Activated T-cell treated with anti-CD3 and anti-CD28 coated beads, Interleukin-2, amount 50 U/mL, for 48 hours (primary cell): Measurements from ENCODE around the gene RTL5.
A peak's percentile ranks its signal among the peaks of the same experiment; 100 is the strongest.
"Not testable (repeated sequence)": the region's sequence is repeated elsewhere in the genome, so short reads cannot be mapped to it uniquely, and the experiment has no call there.

Experiments used
- DNase-seq, 2 experiments: peaks; one replicate each; pipeline ENCODE4 v3.0.0-alpha.2; 2020

Gene RTL5

DNA sequence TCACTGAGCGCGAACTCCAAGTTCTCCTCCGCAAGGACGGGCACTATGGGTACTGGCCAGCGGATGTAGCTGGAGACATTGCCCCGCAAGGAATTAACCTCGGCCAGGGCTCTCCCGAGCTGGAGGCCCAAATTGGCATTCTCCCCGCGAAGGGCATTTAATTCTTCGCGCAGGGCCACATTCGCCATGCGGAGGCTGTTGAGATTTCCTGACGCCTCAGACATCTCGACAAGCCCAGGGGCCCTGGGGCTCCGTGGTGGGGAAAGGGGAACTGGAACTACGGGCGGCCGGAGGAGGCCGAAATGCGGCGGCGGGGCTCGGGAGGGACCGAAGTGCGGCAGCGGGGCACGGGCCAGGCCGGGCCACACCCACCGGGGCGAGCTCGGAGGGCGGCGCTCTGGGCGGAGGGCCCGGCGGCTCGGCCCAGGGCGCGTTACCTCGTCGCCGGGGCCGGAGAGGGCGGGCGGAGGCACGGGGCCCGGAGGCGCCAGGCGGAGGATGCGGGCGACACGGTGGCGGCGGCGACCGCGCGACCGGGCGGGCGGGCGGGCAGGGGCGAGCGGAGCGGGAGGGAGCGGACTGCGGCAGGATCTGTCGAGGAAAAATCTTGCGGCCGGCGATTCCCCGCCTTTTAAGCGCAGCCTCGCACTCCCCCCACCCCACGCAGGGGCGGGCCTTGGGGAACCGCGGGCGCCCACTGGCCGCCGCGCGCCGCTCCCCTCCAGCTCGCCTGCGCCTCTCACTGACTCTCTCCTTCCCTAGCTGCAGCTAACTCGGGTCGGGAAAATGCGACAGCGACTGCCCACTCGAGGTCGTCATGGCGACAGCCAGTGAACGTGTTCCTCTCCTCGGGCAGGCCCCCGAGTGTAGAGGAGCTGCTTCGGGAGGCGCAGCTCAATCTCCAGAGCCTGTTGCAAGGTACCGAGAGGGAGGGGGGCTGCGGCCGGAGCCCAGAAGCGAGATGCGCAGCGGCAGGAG lies at the start of gene RTL5:
Gene RTL5, minus strand, starts transcription at position 599 of the 978 bp plus-strand sequence.
- DNase-seq, result peak; percentile 59 to 66

DNA sequence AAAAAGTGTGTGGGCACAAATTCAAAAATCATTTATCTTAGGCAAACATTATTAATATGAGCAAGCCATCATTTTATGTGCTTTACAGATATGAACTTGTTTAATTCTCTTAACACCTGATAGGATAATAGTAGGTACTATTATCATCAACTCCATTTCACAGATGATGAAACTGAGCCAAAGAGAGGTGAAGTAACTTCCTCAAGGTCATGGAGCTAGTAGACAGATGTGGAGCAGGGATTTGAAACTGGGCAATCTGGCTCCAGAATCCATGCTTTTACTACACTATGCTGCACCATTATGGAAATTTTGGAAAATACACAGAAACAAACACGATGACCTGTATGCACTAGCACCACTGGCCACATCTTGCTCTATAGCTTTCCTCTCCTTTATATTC lies 48.8 kb upstream of the RTL5 start:
- no peak for DNase-seq

DNA sequence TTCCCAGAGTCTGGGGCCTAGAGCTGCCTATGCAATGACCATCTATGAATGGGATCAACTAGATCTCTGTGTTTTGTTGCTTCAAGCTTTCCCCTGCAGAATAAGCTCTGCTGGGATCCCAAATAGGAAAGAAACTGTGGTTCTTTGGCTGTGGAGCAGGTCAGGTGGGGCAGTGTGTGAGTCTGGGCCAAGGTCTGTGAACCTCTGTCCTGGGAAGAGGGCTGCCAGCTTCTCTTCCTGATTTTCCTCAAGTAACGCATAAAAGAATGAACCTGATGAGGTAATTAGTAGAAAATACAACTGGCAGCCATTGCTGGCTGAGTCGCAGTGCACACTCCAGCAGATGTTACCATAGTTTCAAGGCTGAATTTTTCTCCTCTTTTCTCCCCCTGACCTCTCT lies 45.3 kb upstream of the RTL5 start:
- no peak for DNase-seq

DNA sequence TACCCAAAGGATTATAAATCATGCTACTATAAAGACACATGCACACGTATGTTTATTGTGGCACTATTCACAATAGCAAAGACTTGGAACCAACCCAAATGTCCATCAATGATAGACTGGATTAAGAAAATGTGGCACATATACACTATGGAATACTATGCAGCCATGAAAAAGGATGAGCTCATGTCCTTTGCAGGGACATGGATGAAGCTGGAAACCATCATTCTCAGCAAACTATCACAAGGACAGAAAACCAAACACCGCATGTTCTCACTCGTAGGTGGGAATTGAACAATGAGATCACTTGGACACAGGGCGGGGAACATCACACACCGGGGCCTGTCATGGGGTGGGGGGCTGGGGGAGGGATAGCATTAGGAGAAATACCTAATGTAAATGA lies 44.6 kb upstream of the RTL5 start:
- DNase-seq, result not testable (repeated sequence)

DNA sequence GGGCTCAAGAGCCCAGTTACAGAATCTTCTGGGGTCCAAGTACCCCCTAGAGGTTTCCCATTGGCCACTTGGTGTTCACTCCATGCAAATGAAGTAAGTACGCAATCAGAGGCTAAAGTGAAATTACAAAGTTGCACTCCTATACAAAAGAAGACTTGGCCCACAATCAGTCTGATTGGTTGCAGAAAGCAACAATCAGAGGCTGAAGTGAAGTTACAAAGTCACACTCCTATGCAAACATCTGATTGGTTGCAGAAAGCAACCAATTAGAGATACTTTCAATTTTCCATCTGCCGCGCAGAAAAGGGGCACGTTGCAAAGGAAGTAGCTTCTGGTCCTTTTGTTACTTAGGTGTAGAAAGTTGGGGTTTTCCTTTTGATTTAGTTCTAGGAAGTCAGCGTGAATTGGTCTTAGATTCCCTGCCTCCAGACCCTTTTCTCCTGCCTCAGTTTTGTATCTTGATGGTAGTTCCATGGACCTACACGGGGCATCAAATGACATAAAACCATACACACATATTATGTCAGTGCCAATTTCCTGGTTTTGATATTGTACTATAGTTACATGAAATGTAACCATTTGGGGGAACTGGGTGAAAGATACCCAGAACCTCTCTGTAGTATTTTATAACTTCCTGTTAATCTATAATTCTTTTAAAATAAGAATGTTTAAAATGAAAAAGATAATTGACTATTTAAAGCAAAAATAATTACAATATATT lies 37.5 kb upstream of the RTL5 start:
- peak in 1 of 2 experiments; percentile 26 for DNase-seq

DNA sequence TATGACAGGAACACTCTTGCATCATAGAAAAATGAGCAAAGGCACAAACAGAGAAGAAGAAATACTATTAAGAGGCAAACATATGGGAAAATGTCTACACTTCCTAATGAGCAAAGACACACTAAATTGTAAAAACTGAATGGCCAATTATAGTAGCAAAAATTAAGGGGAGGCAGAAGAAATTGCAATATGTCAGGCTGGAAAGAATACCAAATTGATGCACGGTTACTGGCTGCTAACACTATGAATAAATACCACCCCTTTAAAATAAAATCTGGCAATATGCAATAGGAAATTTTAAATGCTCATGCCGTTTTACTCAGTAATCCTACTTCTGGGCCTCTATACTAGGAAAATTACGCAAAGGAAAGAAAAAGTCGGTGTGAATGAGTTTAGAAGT lies 33.8 kb upstream of the RTL5 start:
- DNase-seq, result no peak

DNA sequence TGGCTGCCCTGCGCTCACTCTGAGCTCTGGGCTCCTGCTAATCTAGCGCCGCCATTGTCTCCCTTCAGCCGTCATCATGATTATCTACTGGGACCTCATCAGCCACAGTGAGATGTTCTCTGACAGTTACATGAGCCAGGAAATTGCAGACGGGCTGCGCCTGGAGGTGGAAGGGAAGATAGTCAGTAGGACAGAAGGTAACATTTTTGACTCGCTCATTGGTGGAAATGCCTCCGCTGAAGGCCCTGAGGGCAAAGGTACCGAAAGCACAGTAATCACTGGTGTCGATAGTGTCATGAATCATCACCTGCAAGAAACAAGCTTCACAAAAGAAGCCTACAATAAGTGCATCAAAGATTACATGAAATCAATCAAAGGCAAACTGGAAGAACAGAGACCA lies 28.1 kb upstream of the RTL5 start:
- no peak for DNase-seq

DNA sequence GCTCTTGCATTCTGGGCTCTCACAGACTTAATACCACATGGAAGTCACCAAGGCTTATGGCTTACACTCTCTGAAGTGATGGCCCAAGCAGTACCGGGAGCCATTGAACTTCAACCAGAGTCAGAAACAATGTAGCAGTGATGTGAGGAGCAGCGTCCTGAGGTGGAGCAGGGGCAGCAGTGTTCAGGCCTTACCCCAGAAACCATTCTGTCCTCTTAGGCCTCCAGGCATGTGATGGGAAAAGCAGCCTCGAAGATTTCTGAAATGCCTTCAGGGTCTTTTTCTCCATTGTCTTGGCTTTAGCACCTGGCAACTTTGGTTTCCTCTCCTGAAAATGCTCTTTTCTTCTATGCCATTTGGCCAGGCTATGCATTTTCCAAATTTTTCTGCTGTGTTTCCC lies 27.1 kb upstream of the RTL5 start:
- DNase-seq, result no peak

DNA sequence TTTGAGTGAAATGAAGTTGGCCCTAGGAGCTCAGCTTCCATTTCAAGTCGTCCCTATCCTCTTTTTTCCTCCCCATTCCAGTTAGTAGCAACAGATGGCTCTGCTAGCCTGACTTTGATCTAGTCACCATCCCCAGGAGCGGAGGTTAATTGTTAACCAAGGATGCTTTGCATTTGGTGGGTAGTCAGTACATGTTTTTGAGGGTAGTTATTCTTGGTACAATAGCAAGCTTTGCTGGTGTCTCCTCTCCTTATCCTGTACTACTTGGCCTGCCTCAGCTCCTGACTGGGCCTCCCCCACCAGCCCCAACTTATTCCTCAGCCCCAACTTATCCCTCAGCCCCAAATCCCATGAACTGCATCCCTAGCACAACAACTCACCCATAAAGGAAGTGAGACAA lies 14.8 kb upstream of the RTL5 start:
- DNase-seq, result no peak

DNA sequence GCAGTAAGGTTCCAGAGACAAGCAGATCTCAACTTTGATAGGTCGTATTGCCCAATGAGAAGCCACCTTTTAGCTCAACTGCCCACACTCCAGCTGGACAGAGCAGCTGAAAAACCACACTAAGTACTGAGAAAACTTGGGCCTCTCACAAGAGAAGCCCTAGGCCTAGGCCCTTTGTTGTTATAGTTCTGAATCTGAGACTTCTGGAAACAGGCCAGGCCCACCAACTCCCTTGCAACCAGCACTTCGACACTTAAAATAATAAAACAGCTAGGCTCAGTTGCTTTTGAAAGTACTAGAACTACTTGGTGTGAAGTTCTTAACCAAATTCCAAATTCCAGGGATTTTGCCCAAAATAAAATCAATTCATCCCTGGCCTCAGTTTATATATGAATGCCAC lies 13.5 kb upstream of the RTL5 start:
- no peak for DNase-seq

DNA sequence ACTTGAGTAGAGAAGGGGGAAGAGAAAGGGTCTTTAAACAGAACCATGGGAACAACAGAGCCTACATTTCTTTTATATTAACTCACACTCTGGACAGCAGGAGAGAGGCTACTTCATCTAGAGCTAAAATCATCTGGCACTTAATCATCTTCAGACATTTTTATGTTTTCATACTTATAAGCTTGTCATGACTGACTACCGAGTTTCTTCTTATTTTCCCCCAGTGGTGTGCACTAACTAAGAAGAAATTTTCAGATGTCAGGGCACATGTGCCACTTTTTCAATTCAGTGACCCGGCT lies 11.8 kb upstream of the RTL5 start:
- DNase-seq, result no peak

DNA sequence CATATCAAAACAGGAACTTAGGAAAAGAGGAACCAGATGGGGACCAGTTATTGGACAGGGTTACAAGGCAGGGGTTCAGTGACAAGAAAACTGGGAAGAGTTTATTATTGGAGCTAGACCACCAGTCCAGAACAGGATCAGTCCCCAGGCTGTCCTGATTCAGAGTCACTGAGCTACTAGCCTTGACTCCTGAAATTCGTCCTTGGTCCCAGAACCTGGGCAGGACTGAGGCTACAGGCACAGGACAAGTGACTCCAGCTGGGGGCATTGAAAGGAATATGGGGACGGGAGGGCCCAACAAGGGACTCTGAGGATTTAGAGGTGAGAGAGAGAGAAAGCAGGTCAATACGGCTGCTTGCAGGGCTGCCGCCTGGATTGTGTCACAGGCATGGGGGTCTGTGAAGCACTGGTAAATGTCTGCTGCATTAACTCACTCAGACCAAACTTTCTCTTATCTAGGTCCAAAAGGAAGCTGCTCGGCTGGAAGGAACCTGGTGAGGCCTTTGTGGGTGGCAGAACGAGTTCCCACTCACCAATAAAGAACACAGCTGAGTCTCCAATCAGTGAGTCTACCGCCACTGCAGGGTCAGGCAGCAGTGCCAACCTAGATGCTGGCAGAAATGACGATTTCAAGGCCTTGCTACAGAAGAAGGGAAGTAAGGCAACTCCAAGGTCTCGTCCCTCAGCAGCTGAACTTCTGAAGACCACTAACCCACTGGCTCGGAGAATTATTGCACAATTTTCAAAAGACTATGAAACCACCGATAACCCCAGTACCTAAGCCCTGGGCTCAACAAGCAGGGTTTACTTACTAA lies 11.3 kb upstream of the RTL5 start:
- no peak for DNase-seq

DNA sequence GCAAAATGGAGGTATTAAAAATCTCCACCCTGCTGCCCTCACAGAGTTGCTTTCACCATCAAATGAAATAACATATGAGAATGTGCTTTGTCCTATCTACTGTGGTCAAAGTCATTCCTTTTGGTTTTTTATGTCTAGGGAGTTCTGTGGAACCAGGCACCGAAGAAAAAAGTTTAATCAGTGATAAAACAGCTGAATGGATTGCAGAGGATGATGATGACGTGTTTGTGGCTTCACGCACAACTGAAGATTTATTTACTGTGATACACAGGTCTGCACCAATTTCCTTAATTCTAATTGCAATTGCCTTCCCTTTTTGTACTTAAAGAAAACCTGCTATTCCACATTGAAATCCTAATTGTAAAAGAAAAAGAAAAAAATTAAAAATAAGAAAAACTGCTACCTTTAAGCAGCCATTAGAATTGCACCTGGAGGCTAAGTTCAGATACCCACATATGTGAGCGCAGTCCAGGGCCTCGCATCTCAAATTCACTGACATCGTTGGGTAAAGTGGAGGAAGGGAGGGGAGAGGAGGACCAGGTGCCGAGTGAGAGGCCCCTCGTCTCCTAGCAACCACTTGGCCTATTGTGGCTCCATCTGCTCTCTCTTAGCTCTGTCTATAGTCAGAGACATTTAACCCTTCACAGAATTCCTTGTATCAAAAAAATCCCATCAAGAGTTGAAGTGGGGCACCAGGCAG lies 10.5 kb upstream of the RTL5 start:
- DNase-seq, result no peak

DNA sequence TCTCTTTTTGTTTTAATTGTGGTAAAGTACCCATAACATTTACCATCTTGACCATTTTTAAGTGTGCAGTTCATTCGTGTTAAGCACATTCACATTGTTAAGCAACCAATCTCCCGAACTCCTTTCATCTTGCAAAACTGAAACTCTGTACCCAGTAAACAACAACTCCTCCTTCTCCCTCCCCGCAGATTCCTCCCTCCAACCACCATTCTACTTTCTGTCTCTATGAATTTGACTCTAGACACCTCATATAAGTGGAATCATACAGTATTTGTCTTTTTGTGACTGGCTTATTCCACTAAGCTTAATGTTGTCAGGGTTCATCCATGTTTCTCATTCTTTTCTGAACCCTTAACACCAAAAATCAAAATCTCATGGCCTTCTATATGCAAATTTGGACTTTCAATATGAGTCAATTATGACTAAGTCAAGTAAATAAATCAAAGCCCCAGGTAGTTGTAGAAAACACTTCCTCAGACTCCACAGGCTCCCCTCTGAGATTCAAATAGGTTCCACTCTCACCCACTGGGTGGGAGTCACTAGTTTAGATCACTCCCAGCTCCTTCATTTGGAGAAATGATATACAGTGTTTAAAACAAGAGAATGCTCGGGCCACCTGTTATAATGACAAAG lies 9.8 kb upstream of the RTL5 start:
- no peak for DNase-seq

DNA sequence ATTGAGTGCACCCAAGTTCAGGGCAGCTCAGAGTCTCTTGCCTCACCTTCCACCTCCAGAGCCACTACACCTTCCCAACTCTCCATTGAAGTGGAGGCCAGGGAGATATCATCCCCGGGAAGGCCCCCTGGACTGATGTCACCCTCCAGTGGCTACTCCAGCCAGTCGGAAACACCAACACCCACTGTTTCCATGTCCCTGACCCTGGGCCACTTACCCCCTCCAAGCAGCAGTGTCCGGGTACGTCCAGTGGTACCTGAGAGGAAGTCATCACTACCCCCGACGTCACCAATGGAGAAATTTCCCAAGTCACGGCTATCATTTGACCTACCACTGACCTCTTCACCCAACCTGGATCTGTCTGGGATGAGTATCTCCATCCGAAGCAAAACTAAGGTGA lies 7.8 kb upstream of the RTL5 start:
- no peak for DNase-seq

DNA sequence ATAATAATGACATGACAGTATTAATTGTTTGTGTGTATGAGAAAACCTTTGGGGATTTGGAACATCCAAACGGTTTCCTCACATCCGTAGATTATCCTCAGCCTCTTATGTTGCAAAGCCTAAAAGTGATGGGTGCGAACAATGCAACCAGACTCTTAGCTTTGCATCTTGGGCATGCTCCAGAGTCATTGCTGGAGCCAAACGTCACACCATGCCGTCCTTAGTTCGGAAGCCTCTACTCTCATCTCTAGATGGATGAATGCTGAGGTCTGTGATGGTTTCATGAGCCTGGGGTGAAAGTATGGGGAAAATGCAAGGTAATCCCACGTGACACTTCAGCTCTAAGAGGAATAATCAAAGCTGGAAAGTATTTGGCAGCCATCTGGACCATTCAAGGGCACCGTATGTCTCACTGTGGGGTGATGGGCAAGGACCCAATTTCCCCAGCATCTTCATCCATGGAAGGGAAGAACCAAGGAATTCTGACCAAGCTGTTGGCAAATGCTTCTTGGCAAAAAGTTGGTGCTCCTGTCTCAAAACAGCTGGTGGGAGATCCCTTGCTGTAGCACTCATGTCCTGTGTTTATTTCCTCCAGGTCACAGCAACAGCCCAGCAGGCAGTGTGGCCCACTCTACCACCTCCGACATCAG lies 6.3 kb upstream of the RTL5 start:
- DNase-seq, result no peak

DNA sequence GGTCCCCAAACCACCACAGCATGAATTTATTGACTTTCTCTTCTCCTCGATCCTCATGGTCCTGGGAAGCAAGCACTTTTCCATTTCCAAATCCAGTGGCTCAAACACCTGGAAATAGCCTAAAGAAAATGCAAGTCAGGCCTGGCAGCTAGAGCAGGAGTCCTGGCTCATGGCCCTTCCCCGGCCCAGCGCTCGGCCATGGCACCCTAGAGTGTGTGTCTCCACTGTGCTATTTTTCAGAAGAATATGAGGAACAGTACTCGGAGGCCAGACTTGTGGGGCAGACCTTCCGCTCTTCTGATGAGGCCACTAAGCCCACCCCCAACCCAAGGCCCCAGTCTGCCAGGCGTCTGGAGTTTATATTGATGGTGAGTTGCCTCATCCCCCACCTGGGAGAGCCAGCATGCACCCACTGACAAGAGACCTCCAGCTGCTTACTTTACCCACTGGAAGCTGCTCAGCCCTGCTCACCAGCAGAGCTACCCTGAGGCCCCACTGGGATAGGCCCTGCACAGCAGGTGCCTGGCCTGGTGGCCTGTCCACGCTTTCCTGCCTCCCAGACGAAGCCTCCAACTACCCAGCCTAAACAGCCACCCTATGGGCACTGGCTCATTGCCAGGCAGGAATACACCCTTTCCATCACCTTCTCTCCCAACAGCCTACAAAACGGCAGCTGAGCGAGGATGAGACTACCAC lies 2.3 kb upstream of the RTL5 start:
- no peak for DNase-seq

DNA sequence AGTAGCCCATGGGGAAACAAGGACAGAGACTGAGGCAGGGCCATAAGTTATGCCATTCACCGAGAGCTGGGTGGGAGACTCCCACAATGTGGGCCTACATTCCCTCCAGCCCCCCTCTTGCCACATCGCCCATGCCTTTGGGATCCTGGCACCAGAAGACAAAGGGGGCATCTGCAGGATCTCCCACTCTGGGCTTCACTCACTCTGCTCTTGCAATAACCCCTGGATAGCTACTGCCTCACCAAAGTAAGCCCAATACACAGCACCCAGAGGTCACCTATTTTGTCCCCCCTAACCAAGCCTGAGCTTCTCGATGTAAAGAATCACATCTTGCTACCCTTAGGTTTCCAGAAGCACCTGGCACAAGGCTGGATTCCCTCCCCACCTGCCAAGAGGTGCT lies 741 bp upstream of the RTL5 start:
- DNase-seq, result no peak

DNA sequence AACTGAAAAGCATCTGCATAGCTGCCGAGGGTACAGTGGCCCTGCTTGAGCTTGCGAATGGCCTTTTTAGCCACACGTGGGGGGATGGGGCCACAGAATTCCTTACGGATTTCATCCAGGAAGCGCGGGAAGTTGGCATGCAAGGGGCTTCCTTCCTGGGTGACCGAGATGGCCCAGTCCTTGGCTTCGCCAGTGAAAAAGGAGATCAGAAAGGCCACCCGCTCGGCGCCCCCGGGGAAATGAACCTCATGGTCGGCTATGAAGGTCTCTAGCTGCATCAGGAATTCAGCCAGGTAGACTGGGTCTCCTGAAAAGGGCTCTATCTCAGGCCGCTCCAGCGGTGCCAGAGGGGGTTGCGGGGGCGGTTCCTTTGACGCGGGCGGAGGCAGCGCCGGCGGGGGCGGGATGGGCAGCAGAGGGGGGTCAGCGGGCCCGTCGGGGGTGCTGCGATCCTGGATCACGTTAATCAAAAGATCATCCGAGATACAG lies 909 bp downstream of the RTL5 start:
- no peak for DNase-seq

DNA sequence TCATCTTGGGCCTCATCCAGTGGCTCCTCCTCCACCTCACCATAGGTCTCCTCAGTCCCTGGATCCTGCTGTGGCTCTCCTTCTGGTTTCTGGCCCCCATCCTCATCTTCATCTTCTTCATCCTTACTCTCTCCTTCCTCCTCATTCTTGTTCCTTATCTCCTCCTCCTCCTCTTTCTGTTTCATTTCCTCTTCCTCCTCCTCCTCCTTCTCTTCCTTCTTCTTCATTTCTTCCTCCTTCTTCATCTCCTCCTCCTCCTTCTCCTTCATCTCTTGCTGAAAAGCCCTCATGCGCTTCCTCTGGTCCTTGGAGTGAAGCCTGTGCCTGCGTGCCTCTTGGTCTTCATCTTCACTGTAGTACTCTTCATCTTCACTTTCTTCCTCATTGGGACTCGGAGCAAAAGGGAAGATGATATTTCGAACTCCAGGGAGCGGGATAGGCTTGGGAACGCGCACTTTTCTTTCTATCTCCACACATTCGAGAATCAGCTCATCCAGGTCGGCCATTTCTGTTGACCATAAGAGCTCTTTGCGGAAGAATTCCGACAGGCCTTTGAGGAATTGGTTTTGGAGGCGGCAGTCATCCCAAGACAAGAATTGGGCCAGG lies 1.5 kb downstream of the RTL5 start:
- DNase-seq, result no peak

DNA sequence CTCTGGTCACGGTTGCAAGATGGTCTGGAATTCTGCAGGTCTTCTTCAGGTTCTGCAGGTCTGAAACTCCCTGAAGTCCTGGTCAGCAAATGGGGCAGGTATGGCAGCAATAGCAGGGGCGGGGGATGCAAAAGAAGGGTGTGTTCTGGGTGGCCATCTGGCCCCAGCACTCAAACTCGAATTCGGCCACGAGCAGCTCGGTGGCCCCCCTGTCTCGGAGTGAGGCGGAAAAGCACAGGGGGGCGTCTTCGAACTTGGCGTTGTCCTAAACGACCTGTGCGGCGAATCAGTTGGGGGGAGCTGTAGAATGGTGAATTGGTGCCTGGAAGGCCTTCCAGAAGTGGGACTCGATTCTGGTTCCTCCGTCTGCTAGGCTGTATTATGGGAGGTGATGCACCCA lies 2.1 kb downstream of the RTL5 start:
- DNase-seq, result no peak
